Stimulated activated CD4-positive, alpha-beta T cell treated with anti-CD3 and anti-CD28 coated beads, TNF-alpha, amount 100 ng/mL, for 48 hours (primary cell): ENCODE measurements around the gene ZNF3.

Experiments used
- DNase-seq, 3 donors: peaks; one replicate each; pipeline ENCODE4 v3.0.0-alpha.2; 2020; ENCODE audit warnings: low read depth in 3 of 3

The ZNF3 gene

DNA sequence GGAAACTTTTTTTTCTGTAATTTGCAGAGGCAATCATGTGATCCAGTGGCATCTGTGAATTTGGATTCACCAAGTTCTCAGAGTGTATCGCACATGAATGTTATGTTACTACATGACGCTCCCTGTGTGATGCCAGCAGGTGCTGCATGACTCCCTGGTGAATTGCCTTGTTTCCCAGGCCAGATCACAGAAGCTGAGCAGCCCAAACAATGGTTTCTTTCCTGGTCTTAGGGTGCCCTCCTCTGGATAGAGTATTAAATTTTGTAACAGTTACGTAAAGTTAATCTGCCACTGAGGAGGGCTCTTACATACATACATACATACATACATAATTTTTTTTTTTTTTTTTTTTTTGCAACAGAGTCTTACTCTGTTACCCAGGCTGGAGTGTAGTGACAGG lies 28.3 kb downstream of the ZNF3 start:
- peak in 1 of 3 donors; percentile 6 for DNase-seq

DNA sequence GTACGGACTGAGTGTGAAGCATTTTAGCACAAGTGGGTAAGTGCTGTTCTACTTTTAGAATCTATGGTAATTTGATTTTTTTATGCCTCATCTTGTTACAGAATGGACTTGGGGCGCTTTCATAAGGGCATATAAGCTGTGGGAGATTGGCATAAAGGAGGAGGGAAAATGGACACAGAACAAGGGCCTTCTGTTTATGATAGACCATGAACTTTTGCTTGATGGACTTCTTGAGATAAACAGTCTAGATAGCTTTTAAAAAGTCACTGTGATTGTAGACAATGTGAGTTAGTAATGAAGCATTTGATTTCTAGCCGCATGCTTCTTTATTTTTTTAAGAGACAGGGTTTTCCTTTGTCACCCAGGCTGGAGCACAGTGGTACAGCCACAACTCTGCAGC lies 29.9 kb downstream of the ZNF3 start:
- no peak for DNase-seq

DNA sequence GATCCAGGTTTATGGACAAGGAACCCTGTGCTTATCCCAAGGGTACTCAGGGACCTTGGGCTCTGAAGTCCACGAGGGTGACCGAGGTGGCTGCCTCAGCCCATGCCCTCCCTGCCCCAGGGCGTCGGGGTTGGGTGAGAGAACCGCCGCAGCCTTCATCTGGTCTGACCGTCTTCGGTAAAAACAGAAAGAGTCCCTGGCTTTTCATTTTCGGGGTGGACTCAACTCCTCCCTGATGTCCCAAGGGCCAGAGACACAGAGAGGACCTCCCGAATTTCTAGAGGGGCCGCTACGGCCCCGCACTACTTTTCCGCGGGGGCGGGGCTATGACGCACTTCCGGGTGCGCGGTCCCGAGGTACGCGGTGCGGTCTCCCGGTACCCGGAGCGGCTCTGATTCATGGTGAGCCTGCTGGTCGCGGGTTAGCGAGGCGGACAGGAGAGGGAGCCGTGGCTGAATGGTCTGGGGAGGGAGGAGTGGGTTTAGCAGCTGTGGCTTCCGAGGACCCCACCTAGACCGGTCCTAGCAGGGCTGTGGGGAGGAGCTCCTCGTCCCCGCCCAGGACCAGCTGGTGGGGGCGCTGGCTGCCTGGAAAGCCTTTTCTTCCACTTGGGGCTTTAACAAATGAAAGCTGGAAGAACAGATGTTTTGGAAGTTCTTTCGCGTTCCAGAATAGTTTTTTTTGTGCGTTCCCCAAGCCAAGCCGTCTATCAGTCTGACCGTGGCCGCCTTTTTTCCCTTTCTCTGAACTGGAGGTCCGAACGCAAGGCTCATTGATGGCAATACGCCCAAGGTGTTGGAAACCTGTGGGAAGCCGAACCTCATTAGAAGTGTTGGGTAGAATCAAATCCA lies 31.9 kb downstream of the ZNF3 start, which contains the start of gene ZSCAN21:
ZSCAN21 (plus strand) TSS at position 334 of the 851 bp plus-strand sequence. CDS start 7,233 bp downstream, outside the sequence.
- peak; percentile 56 to 77 (median 65) for DNase-seq

DNA sequence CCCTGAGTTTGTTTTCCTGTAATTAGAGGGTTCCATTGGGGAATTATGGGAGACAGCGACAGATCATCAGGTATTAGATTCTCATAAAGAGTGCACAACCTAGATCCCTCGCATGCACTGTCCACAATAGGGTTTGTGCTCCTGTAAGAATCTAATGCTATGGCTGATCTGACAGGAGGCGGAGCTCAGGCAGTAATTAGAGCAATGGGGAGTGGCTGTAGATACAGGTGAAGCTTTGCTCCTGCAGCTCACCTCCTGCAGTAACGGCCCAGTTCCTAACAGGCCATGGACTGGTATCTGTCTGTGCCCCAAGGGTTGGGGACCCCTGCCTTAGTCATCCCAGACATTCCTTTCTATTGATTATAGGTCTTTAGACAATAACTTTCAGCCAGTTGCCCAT lies 32.8 kb downstream of the ZNF3 start:
- no peak for DNase-seq

DNA sequence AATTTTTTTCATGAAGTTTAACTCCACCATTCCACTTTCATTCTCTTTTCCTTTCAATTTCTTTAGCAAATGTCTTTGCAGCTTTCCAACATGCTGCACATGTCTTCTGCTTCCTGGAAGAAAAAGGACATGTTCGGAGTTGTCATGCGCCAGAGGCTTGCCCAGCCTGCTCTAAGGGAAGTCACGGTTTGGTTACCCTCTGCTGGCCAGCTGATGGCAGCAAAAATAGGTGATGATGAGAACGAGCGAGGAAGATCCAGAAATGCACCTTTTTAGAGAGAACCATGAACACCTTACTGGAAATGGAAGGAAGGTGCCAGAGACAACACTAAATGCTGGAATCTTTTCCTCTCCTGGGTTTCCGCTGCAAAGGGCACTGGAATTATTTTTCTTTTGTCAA lies 36.8 kb downstream of the ZNF3 start:
- no peak for DNase-seq

DNA sequence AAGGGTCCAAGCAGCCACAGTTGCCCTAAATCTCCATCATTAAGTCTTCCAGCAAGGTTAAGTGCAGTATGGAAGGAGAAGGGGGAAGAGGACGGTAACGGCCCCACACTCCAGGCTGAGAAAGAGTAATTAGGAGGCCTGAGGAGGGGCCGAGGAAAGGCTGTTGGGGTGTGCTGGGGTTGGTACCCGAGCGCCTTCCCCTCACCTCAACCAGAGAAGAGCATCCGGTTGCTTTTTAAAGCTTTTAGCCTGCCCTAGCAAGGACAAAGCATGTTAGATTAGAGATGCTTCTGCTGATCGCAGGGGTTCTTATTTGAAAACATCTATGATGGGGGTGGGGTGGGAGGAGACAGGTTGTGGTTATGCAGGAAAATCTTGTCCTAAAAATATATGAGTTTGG lies 40.9 kb downstream of the ZNF3 start:
- DNase-seq, result no peak

DNA sequence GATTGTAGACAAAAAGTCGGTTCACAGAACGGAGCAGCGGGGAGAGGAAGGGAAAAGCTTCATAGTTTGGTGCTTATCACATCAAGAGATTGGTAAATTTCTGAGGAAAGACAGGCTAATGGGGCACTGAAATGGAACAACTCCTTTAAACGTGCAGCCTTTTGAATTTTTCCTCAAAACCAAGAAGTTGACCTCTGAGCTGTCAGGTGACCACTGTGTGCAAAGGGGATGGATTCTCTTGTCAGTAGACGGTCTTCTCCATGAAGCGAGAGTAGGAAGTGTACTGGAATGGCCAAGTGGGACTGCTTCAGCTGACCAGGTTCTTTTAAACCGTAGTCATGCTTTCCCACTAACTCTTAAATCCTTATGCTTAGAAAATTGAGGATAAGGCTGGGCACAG lies 43.2 kb downstream of the ZNF3 start:
- DNase-seq, result no peak

DNA sequence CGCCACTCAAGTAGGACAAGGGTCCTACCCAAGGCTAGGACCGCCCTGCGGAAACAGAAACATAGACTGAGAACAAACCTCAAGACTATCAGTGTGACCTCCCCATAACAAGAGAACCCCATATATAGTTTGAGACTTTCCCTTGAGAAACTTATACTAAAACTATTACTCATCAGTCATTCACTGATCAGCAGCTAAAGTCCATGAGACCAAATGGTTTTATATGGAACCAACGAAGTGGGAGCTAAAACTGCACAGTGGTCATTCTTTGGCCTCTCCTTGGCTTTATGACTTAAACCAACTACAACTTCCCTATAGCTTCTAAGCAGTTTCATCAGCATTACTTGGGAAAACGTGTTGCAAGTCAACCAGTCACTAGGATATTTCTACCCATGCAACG lies 45.6 kb downstream of the ZNF3 start:
- DNase-seq, result no peak

DNA sequence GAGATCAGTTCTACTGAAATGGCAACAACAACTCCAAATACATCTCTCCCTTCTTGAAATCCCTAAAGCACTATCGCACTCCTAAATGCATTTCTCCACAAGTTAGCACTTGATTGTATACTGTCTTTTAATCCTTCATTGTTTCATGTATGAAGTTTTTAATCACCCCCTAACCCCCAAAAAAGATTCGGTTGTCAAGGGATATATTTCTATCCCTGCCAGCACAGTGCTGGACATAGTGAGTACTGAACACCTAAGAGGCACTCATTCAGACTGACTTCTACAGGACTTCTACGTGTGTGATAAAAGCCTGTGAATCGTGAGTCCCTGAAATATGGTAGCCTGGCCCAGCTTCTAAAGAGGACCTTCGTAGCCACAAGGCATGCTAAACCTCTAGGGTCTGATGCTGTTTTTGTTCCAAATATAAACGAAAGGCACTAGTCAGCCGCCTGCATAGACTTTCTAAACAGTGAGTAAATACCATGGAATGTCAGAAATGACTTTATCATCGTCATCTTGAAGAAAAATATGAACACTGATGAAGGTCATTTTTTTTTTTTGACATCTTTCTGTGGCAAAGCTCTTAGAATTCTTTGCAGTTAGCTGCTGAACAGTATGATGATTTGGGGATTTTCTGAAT lies 46.5 kb downstream of the ZNF3 start:
- DNase-seq, result no peak

DNA sequence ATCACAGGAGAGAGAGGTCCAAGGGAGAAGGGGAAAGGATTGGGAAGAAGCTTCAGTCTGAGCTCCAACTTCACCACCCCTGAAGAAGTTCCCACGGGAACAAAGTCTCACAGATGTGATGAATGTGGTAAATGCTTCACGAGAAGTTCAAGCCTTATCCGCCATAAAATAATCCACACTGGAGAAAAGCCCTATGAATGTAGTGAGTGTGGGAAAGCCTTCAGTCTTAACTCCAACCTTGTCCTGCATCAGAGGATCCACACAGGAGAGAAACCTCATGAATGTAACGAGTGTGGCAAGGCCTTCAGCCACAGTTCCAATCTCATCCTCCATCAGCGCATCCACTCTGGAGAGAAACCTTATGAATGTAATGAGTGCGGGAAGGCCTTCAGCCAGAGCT lies 48.0 kb downstream of the ZNF3 start:
- DNase-seq, result no peak

DNA sequence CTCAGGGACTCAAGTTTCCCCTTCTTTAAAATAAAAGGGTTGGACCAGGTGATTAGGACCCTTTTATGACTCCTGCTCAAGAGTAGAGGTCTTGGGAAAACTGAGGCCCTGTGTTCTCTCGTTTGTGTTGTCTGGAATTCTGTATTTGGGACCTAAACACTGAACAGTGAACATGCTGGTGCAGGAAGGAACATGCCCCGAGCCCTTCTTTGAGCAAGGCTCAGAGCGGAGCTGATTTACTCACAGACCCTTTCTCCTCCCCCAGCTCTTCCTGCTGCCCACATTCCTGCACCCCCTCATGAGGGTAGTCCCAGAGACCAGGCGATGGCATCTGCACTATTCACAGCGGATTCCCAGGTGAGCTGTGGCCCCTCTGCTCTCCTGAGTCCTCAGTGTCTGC lies 51.9 kb downstream of the ZNF3 start:
- DNase-seq, result no peak

DNA sequence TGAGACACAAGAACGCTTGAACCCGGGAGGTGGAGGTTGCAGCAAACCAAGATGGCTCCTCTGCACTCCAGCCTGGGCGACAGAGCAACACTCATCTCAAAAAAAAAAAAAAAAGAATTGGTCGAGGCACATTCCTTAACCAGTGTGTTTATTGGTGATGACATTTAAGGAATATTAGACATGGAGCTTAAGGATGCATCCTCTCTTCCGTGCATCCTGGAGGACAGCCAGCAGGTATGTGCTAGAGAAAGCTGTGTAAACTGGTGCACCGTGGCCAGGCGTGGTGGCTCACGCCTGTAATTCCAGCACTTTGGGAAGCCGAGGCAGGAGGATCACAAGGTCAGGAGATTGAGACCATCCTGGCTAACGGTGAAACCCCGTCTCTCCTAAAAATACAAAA lies 54.3 kb downstream of the ZNF3 start:
- no peak for DNase-seq

DNA sequence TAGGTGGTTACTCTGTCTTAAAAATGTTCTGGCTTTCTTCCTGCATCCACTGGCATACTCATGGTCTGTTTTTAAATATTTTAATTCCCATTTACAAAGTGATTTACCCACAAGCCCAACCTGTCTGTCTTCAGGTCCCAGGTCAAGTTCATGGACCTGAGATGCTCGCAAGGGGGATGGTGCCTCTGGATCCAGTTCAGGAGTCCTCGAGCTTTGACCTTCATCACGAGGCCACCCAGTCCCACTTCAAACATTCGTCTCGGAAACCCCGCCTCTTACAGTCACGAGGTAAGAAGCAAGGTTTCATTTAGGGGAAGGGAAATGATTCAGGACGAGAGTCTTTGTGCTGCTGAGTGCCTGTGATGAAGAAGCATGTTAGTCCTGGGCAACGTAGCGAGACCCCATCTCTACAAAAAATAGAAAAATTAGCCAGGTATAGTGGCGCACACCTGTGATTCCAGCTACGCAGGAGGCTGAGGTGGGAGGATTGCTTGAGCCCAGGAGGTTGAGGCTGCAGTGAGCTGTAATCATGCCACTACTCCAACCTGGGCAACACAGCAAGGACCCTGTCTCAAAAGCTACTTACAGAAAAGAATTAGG lies 57.4 kb downstream of the ZNF3 start:
- DNase-seq, result no peak

DNA sequence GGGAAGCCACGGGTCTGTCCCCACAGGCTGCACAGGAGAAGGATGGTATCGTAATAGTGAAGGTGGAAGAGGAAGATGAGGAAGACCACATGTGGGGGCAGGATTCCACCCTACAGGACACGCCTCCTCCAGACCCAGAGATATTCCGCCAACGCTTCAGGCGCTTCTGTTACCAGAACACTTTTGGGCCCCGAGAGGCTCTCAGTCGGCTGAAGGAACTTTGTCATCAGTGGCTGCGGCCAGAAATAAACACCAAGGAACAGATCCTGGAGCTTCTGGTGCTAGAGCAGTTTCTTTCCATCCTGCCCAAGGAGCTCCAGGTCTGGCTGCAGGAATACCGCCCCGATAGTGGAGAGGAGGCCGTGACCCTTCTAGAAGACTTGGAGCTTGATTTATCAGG lies 58.0 kb downstream of the ZNF3 start:
- no peak for DNase-seq

DNA sequence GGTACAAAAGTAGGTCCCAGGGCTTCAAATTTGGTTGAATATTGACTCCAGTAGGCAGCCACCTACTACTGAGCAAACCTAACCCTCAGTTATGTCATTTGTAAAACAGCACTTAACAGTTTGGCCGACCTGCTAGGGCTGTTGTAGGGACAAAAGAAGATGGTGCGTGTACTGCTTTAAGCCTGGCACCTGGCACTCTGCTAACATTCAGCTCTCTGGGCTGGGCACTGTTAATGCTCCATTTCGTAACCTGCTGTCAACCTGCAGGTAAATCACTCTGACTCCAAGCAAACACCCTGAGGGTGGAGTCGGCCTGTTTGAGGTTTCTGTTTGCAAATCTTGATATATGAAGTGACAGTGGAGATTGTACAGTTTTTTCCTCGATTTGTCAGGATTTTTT lies 58.9 kb downstream of the ZNF3 start:
- no peak for DNase-seq

DNA sequence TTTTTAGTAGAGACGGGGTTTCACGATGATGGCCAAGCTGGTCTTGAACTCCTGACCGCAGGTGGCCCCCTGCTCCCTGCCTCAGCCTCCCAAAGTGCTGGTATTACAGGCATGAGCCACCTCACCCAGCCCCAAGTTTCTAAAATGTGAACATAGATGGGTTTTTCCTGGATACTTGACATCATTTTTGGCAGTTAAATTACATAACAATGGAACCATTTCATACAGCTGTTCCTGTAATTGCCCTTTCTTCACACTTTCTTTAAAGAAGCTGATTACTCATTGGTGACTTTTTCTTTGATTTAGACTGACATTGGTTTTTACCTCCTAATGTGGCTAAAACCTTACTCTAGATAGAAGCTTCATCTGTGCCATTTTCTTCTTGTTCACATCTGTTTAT lies 60.2 kb downstream of the ZNF3 start:
- no peak for DNase-seq
